Breast epithelium (tissue), 3 donors: ENCODE results near the gene LRRC58.

Source experiments
- CTCF ChIP-seq, 3 donors: fragments of 450-650 bp; IDR thresholded peaks; one replicate each; pipeline ENCODE4 v1.5.1; 2016 to 2017; ENCODE audit warnings: antibody characterized with exemption in 3 of 3, mild to moderate bottlenecking in 3 of 3, moderate library complexity in 3 of 3
- POLR2A ChIP-seq: fragments of 450-650 bp; IDR thresholded peaks from one replicate; pipeline ENCODE4 v1.6.1; 2016; ENCODE audit warnings: antibody characterized with exemption, mild to moderate bottlenecking, moderate library complexity
- POLR2AphosphoS5 ChIP-seq, 3 donors: sonication (generic); formaldehyde crosslinking; IDR thresholded peaks; one replicate each; pipeline ENCODE4 v1.6.1; 2017; ENCODE audit warnings: antibody characterized with exemption in 3 of 3

- no peak for TF ChIP-seq CTCF (IDR thresholded peaks at IDR 0.05)
- no peak for TF ChIP-seq POLR2A
- no peak for TF ChIP-seq POLR2AphosphoS5 (IDR thresholded peaks at IDR 0.05)
Measured at GRCh38 chr3:120324190-120324589, 25.0 kb downstream of the LRRC58 start.
